ENCODE measurements around the gene TAF3. TPM values are rescaled to one million over a fixed set of nuclear protein-coding genes. Genes with fewer than 3 reads are reported as not detected.

The TAF3 gene
- total and polyA plus RNA-seq, 2 donors (not counting 1 experiment from before 2014, with no cell fraction given) = 7.0 to 20.1 TPM

- H3K4me2 ChIP-seq (replicated peaks; ENCODE audit: low read depth, low read length, poor library complexity, severe bottlenecking) = no peak overlapping the region
- Mint-ChIP-seq H3K4me1 (peaks cover 32% of the 10 kb centered on the region), H3K4me3 (no peak overlapping the region), H3K9me3 (ENCODE audit: insufficient read depth) (peaks cover 4% of the 10 kb centered on the region), H3K27me3 (no peaks in the 10 kb centered on the region), H3K27ac (no peak overlapping the region)
- no peak overlapping the region for H3K9ac ChIP-seq (ENCODE audit: low read length)
- H3K9me3 ChIP-seq (ENCODE audit: control extremely low read depth in 1 of 3, control insufficient read depth in 2 of 3, insufficient read depth in 1 of 3, low read length in 2 of 3) = no peaks in the 10 kb centered on the region
- POLR2A ChIA-PET = no interaction called here
- H4K20me1 ChIP-seq (ENCODE audit: control insufficient read depth, insufficient read depth, low read length, poor library complexity, severe bottlenecking) = peaks cover 26% of the 10 kb centered on the region
- H3K4me1 ChIP-seq (ENCODE audit: control insufficient read depth in 2 of 2, insufficient read depth in 2 of 2, low read length in 2 of 2) = no peaks in the 10 kb centered on the region
- H3K4me3 ChIP-seq (ENCODE audit: control extremely low read depth in 1 of 5, extremely low read depth in 1 of 5, insufficient read depth in 1 of 5, low read depth in 2 of 5, low read length in 4 of 5) = no peak overlapping the region
- H3K36me3 ChIP-seq (replicated peaks in 1 of 2; ENCODE audit: control extremely low read depth in 1 of 2, control insufficient read depth in 1 of 2, extremely low read depth in 1 of 2, insufficient read depth in 2 of 2, low read length in 1 of 2) = no peaks in the 10 kb centered on the region
- intact Hi-C loops (cut with micrococcal nuclease) = no loop called here
- ATAC-seq (ENCODE audit: low read depth) (no peak), DNase-seq (no peak)
- no peak overlapping the region for H2AFZ ChIP-seq (ENCODE audit: insufficient read depth, low read depth, low read length, poor library complexity, severe bottlenecking)
- CTCF ChIA-PET = no interaction called here
- no peak overlapping the region for H3K27ac ChIP-seq (ENCODE audit: low read length in 2 of 2)
- no peak for TF ChIP-seq CTCF (IDR thresholded peaks at IDR 0.05)
- no peak for TF ChIP-seq EZH2 (IDR thresholded peaks at IDR 0.05; ENCODE audit: borderline replicate concordance, insufficient read depth, low read depth, low read length, poor library complexity, severe bottlenecking)
- H3K79me2 ChIP-seq (ENCODE audit: control insufficient read depth, insufficient read depth, low read length) = peaks cover 13% of the 10 kb centered on the region
- no peaks in the 10 kb centered on the region for H3K27me3 ChIP-seq (replicated peaks in 1 of 4; ENCODE audit: control extremely low read depth in 1 of 4, control insufficient read depth in 3 of 4, insufficient read depth in 4 of 4, low read length in 3 of 4)
Measured at GRCh38 chr10:7944537-7944936, 126.2 kb downstream of the TAF3 start.

- 100% methylated on average over 2 of the region's 2 CpGs for WGBS (ENCODE audit: insufficient coverage)
- Histone ChIP-seq H3K36me3 (replicated peaks in 1 of 2; ENCODE audit: control extremely low read depth in 1 of 2, control insufficient read depth in 1 of 2, extremely low read depth in 1 of 2, insufficient read depth in 2 of 2, low read length in 1 of 2) (no peaks in the 10 kb centered on the region), H3K27ac (ENCODE audit: low read length in 2 of 2) (no peak overlapping the region), H3K4me3 (ENCODE audit: control extremely low read depth in 1 of 5, extremely low read depth in 1 of 5, insufficient read depth in 1 of 5, low read depth in 2 of 5, low read length in 4 of 5) (no peak overlapping the region), H3K27me3 (replicated peaks in 1 of 4; ENCODE audit: control extremely low read depth in 1 of 4, control insufficient read depth in 3 of 4, insufficient read depth in 4 of 4, low read length in 3 of 4) (no peaks in the 10 kb centered on the region), H4K20me1 (ENCODE audit: control insufficient read depth, insufficient read depth, low read length, poor library complexity, severe bottlenecking) (peaks cover 26% of the 10 kb centered on the region), H3K9ac (ENCODE audit: low read length) (no peak overlapping the region), H2AFZ (ENCODE audit: insufficient read depth, low read depth, low read length, poor library complexity, severe bottlenecking) (no peak overlapping the region), H3K79me2 (ENCODE audit: control insufficient read depth, insufficient read depth, low read length) (peaks cover 13% of the 10 kb centered on the region), H3K4me2 (replicated peaks; ENCODE audit: low read depth, low read length, poor library complexity, severe bottlenecking) (no peak overlapping the region), H3K9me3 (ENCODE audit: control extremely low read depth in 1 of 3, control insufficient read depth in 2 of 3, insufficient read depth in 1 of 3, low read length in 2 of 3) (no peaks in the 10 kb centered on the region), H3K4me1 (ENCODE audit: control insufficient read depth in 2 of 2, insufficient read depth in 2 of 2, low read length in 2 of 2) (no peaks in the 10 kb centered on the region)
- Mint-ChIP-seq H3K4me1 (peaks cover 37% of the 10 kb centered on the region), H3K27me3 (no peaks in the 10 kb centered on the region), H3K4me3 (no peak overlapping the region), H3K9me3 (ENCODE audit: insufficient read depth) (no peaks in the 10 kb centered on the region), H3K27ac (no peak overlapping the region)
- TF ChIP-seq CTCF (IDR thresholded peaks at IDR 0.05) (no peak), EZH2 (IDR thresholded peaks at IDR 0.05; ENCODE audit: borderline replicate concordance, insufficient read depth, low read depth, low read length, poor library complexity, severe bottlenecking) (no peak)
- ChIA-PET POLR2A (no interaction called here), CTCF (no interaction called here)
- intact Hi-C loops (cut with micrococcal nuclease) = no loop called here
- no peak for DNase-seq
- no peak for ATAC-seq (ENCODE audit: low read depth)
Measured at GRCh38 chr10:7945034-7945433, 126.7 kb downstream of the TAF3 start.
